SK-N-SH (cell line): ENCODE measurements around the gene CETP. TPM values are rescaled to one million over a fixed set of nuclear protein-coding genes. Genes with fewer than 3 reads are reported as not detected.

Experiments used
- CTCF ChIA-PET: fragments of 300-600, 350-600 bp; formaldehyde crosslinking; extraction: SDS; loops from one replicate; lab custom pipeline; 2021; lab: Yijun Ruan, JAX
- POLR2A ChIA-PET: fragments of 350-600 bp; sonication (Branson Sonifier 250); formaldehyde crosslinking; extraction: SDS; loops from one replicate; lab custom pipeline; 2020; ENCODE audit warnings: antibody characterized with exemption, inconsistent platforms; lab: Yijun Ruan, JAX
- DNase-seq: peaks from one replicate; pipeline ENCODE4 v3.0.0; 2012
- H2AFZ ChIP-seq: fragments of 200-600 bp; sonication (generic); 2 replicates; pipeline ENCODE4 v1.8.1; 2016; ENCODE audit warnings: antibody characterized with exemption, mild to moderate bottlenecking, low read depth
- H3F3A ChIP-seq: fragments of 200-600 bp; sonication (generic); replicated peaks from 2 replicates; pipeline ENCODE3; 2016; ENCODE audit warnings: antibody characterized with exemption, mild to moderate bottlenecking; ENCODE audit not compliant: insufficient read depth
- H3K27ac ChIP-seq, 2 experiments: fragments of 200-500 bp in 1 of 2; fragments of 200-600 bp in 1 of 2; sonication (Bioruptor generic) in 1 of 2; sonication (generic), shearing (Covaris generic) in 1 of 2; 2 replicates each; pipeline versions ENCODE4 v1.5.1 to v1.6.1; 2014 to 2016; ENCODE audit warnings: low read depth in 2 of 2, inconsistent platforms in 1 of 2, low read length in 1 of 2, mild to moderate bottlenecking in 1 of 2, mixed read lengths in 1 of 2
- H3K27me3 ChIP-seq: fragments of 200-600 bp; sonication (generic), shearing (Covaris generic); 2 replicates; pipeline ENCODE4 v1.6.1; 2016; ENCODE audit warnings: mixed run types; ENCODE audit not compliant: insufficient read depth
- H3K36me3 ChIP-seq, 2 experiments: fragments of 200-500 bp in 1 of 2; fragments of 200-600 bp in 1 of 2; sonication (Bioruptor generic) in 1 of 2; sonication (generic) in 1 of 2; replicated peaks in 1 of 2; 2 replicates each; pipeline versions ENCODE3 to v1.5.1; 2014 to 2016; ENCODE audit warnings: low read length in 1 of 2, mild to moderate bottlenecking in 1 of 2; ENCODE audit not compliant: insufficient read depth in 2 of 2, control insufficient read depth in 1 of 2
- H3K4me1 ChIP-seq, 2 experiments: fragments of 200-500 bp in 1 of 2; fragments of 200-600 bp in 1 of 2; sonication (Bioruptor generic) in 1 of 2; sonication (generic), shearing (Covaris generic) in 1 of 2; 2 replicates each; pipeline versions ENCODE4 v1.5.1 to v1.6.1; 2014 to 2016; ENCODE audit warnings: low read depth in 1 of 2, low read length in 1 of 2, mixed run types in 1 of 2; ENCODE audit not compliant: insufficient read depth in 2 of 2, control insufficient read depth in 1 of 2
- H3K4me2 ChIP-seq: fragments of 200-600 bp; sonication (generic), shearing (Covaris generic); 2 replicates; pipeline ENCODE4 v1.6.1; 2017; ENCODE audit warnings: mixed run types
- H3K4me3 ChIP-seq, 2 experiments: fragments of 200-500 bp in 1 of 2; fragments of 200-600 bp in 1 of 2; sonication (Bioruptor generic) in 1 of 2; sonication (generic), shearing (Covaris generic) in 1 of 2; 2 replicates each; pipeline versions ENCODE4 v1.5.1 to v1.8.1; 2014 to 2016; ENCODE audit warnings: low read depth in 2 of 2, inconsistent platforms in 1 of 2, low read length in 1 of 2, mild to moderate bottlenecking in 1 of 2, mixed read lengths in 1 of 2, moderate library complexity in 1 of 2
- H3K79me2 ChIP-seq: fragments of 200-600 bp; sonication (generic); 2 replicates; pipeline ENCODE4 v1.8.1; 2017; ENCODE audit warnings: mild to moderate bottlenecking; ENCODE audit not compliant: insufficient read depth
- H3K9ac ChIP-seq: fragments of 200-600 bp; sonication (generic); 2 replicates; pipeline ENCODE4 v1.6.1; 2017; ENCODE audit warnings: mixed run types
- H3K9me2 ChIP-seq: fragments of 200-600 bp; sonication (generic); 2 replicates; pipeline ENCODE4 v1.6.1; 2017; ENCODE audit warnings: mixed run types
- H3K9me3 ChIP-seq: fragments of 200-600 bp; sonication (generic); 2 replicates; pipeline ENCODE4 v1.6.1; 2017; ENCODE audit warnings: mixed run types, mild to moderate bottlenecking, moderate library complexity
- H4K20me1 ChIP-seq: fragments of 200-600 bp; sonication (generic); 2 replicates; pipeline ENCODE4 v1.6.1; 2017; ENCODE audit warnings: mild to moderate bottlenecking, mixed run types; ENCODE audit not compliant: insufficient read depth
- ELF1 ChIP-seq: IDR thresholded peaks from 2 replicates; pipeline ENCODE4 v1.4.0; 2012
- NRF1 ChIP-seq: IDR thresholded peaks from 2 replicates; pipeline ENCODE4 v1.6.1; 2012; ENCODE audit warnings: low read depth, mild to moderate bottlenecking, low read length
- POLR2AphosphoS5 ChIP-seq: IDR thresholded peaks from 2 replicates; pipeline ENCODE4 v1.6.1; 2012; ENCODE audit warnings: low read depth, low read length
- TEAD4 ChIP-seq: IDR thresholded peaks from 2 replicates; pipeline ENCODE4 v1.4.0; 2012; ENCODE audit warnings: mild to moderate bottlenecking, borderline replicate concordance; ENCODE audit not compliant: insufficient read depth
- USF1 ChIP-seq: IDR thresholded peaks from 2 replicates; pipeline ENCODE4 v1.4.0; 2012; ENCODE audit warnings: low read depth, borderline replicate concordance
- USF2 ChIP-seq: fragments of 150-350 bp; IDR thresholded peaks from 2 replicates; pipeline ENCODE4 v1.6.1; 2017; ENCODE audit warnings: antibody characterized with exemption, low read length, low read depth, borderline replicate concordance
- YY1 ChIP-seq: IDR thresholded peaks from 2 replicates; pipeline ENCODE4 v1.4.0; 2012; ENCODE audit warnings: low read depth, mild to moderate bottlenecking
- WGBS: methylation state at CpG from one replicate; pipeline ENCODE4 v1.1.6; 2017; ENCODE audit warnings: low lambda C conversion rate; 5-methylcytosine and 5-hydroxymethylcytosine counted together
- polyA plus RNA-seq, 3 experiments: library from polyadenylated mRNA; depleted of rRNA; stranded (reverse); fragments of >200 nt; gene quantifications; 2 replicates each; pipeline ENCODE4 v1.2.3, GENCODE V29; 2012
- TF ChIP-seq, protein P1 (sequence below): IDR thresholded peaks from 2 replicates; pipeline ENCODE4 v1.6.1; 2012; ENCODE audit warnings: mild to moderate bottlenecking, low read depth, low read length, moderate library complexity
- TF ChIP-seq, protein P2 (sequence below): IDR thresholded peaks from 2 replicates; pipeline ENCODE4 v1.4.0; 2012; ENCODE audit warnings: low read depth, borderline replicate concordance
- TF ChIP-seq, protein P3 (sequence below): fragments of 200-600 bp; sonication (generic); IDR thresholded peaks from 2 replicates; pipeline ENCODE4 v1.6.1; 2017; ENCODE audit warnings: antibody characterized with exemption, mild to moderate bottlenecking, moderate library complexity
- TF ChIP-seq, protein P4 (sequence below): IDR thresholded peaks from 2 replicates; pipeline ENCODE4 v1.4.0; 2012; ENCODE audit warnings: low read depth

CETP gene
- polyA plus RNA-seq, 1 of the 3 experiments (the other 2 are of a cell fraction) = not detected

- POLR2A ChIA-PET = interaction anchor here (1.0 to 1.4 kb wide), 2 partner anchors 13 to 14 kb away, joined by 3 to 4 read pairs; no protein-coding TSS in a partner anchor
Observed at GRCh38 chr16:56945847-56946527, 15.8 kb upstream of the CETP start.

DNA sequence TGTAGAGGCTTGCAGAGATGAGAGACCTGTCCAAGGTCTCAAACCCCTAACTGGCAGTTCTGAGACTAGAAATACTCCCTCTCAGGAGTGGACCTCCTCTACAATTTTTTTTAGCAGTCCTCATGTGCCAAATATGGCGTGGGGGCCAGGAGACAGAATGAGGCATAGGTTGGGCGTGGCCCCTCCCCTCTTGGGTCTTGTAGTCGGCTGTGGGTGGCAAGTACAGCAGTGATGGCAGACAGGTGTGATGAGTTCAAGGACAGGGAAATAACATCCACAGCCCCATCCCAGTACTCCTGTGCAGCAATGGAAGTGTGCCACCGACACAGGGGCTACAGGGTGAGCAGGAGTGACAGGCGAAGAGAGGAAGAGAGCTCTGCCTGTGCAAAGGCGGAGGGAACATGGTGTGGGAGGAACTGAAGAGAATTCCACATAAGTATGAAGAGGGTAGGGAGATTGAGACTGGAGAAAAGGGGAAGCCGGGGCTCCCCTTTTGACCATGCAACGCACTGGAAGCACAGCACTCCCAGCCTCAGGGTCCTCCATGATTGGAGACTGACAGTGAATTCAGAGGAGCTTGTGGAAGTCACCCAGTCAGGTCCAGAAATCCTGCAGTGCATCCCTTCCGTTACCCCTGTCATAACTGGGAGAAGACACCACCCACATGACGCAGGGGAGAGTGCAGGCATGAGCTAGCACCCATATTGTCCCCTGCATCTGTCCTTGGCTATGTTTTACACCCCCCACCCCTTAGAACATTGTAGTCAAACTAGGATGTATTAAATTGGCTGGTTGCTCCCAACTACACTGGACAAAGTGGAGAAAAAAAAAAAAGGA, 14.8 kb upstream of the CETP start:
- H3K4me1 ChIP-seq = peaks cover 0 to 4% of the 10 kb centered on the region in 2 experiments; a peak in 1 of 4 replicates
- TF ChIP-seq, protein P1, sequence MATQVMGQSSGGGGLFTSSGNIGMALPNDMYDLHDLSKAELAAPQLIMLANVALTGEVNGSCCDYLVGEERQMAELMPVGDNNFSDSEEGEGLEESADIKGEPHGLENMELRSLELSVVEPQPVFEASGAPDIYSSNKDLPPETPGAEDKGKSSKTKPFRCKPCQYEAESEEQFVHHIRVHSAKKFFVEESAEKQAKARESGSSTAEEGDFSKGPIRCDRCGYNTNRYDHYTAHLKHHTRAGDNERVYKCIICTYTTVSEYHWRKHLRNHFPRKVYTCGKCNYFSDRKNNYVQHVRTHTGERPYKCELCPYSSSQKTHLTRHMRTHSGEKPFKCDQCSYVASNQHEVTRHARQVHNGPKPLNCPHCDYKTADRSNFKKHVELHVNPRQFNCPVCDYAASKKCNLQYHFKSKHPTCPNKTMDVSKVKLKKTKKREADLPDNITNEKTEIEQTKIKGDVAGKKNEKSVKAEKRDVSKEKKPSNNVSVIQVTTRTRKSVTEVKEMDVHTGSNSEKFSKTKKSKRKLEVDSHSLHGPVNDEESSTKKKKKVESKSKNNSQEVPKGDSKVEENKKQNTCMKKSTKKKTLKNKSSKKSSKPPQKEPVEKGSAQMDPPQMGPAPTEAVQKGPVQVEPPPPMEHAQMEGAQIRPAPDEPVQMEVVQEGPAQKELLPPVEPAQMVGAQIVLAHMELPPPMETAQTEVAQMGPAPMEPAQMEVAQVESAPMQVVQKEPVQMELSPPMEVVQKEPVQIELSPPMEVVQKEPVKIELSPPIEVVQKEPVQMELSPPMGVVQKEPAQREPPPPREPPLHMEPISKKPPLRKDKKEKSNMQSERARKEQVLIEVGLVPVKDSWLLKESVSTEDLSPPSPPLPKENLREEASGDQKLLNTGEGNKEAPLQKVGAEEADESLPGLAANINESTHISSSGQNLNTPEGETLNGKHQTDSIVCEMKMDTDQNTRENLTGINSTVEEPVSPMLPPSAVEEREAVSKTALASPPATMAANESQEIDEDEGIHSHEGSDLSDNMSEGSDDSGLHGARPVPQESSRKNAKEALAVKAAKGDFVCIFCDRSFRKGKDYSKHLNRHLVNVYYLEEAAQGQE = no peak
- TF ChIP-seq, protein P2, sequence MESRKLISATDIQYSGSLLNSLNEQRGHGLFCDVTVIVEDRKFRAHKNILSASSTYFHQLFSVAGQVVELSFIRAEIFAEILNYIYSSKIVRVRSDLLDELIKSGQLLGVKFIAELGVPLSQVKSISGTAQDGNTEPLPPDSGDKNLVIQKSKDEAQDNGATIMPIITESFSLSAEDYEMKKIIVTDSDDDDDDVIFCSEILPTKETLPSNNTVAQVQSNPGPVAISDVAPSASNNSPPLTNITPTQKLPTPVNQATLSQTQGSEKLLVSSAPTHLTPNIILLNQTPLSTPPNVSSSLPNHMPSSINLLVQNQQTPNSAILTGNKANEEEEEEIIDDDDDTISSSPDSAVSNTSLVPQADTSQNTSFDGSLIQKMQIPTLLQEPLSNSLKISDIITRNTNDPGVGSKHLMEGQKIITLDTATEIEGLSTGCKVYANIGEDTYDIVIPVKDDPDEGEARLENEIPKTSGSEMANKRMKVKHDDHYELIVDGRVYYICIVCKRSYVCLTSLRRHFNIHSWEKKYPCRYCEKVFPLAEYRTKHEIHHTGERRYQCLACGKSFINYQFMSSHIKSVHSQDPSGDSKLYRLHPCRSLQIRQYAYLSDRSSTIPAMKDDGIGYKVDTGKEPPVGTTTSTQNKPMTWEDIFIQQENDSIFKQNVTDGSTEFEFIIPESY = no peak
- TF ChIP-seq USF1 (no peak), ELF1 (no peak), POLR2AphosphoS5 (no peak), YY1 (no peak)
- TF ChIP-seq, protein P3, sequence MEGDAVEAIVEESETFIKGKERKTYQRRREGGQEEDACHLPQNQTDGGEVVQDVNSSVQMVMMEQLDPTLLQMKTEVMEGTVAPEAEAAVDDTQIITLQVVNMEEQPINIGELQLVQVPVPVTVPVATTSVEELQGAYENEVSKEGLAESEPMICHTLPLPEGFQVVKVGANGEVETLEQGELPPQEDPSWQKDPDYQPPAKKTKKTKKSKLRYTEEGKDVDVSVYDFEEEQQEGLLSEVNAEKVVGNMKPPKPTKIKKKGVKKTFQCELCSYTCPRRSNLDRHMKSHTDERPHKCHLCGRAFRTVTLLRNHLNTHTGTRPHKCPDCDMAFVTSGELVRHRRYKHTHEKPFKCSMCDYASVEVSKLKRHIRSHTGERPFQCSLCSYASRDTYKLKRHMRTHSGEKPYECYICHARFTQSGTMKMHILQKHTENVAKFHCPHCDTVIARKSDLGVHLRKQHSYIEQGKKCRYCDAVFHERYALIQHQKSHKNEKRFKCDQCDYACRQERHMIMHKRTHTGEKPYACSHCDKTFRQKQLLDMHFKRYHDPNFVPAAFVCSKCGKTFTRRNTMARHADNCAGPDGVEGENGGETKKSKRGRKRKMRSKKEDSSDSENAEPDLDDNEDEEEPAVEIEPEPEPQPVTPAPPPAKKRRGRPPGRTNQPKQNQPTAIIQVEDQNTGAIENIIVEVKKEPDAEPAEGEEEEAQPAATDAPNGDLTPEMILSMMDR = no peak
- 91% methylated on average over 10 of the region's 10 CpGs for whole genome bisulfite sequencing

More at GRCh38 chr16:56945847-56946527, 15.8 kb upstream of the CETP start:
- Histone ChIP-seq H2AFZ (no peak overlapping the region), H3K27ac (no peak overlapping the region), H3K36me3 (peaks cover 42 to 48% of the 10 kb centered on the region in 2 experiments), H3K4me3 (no peak overlapping the region), H3K79me2 (no peaks in the 10 kb centered on the region), H4K20me1 (peaks cover 17% of the 10 kb centered on the region), H3F3A (peaks cover 48% of the 10 kb centered on the region), H3K4me1 (peaks cover 0 to 4% of the 10 kb centered on the region in 2 experiments; a peak in 1 of 4 replicates), H3K9me2 (no peaks in the 10 kb centered on the region), H3K9ac (no peak overlapping the region), H3K4me2 (no peak overlapping the region)
- WGBS = 95% methylated on average over 12 of the region's 12 CpGs
- CTCF ChIA-PET = interaction anchor here (1.0 to 1.7 kb wide), 4 partner anchors 11 to 138 kb away, joined by 3 to 12 read pairs (median 3); no protein-coding TSS in a partner anchor
- no peak for DNase-seq
- TF ChIP-seq, protein P4, sequence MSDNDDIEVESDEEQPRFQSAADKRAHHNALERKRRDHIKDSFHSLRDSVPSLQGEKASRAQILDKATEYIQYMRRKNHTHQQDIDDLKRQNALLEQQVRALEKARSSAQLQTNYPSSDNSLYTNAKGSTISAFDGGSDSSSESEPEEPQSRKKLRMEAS = no peak
- TF ChIP-seq TEAD4 (no peak), NRF1 (no peak), USF2 (no peak)
- TF ChIP-seq, all 33 proteins: peak for 0
- H3K27me3 ChIP-seq = no peaks in the 10 kb centered on the region
- no peaks in the 10 kb centered on the region for H3K9me3 ChIP-seq

More for the DNA sequence above, 14.8 kb upstream of the CETP start:
- POLR2A ChIA-PET = interaction anchor here (0.6 to 1.3 kb wide), 6 partner anchors 8 to 1486 kb away, joined by 3 to 8 read pairs (median 4); partner anchors contain the start of gene HERPUD1
- Histone ChIP-seq H3K4me3 (no peak overlapping the region), H3K9ac (no peak overlapping the region), H3K4me2 (no peak overlapping the region), H3K36me3 (peaks cover 32 to 38% of the 10 kb centered on the region in 2 experiments), H3K27me3 (no peaks in the 10 kb centered on the region), H3K27ac (no peak overlapping the region), H3K9me2 (no peaks in the 10 kb centered on the region), H3K79me2 (no peaks in the 10 kb centered on the region), H3K9me3 (no peaks in the 10 kb centered on the region), H3F3A (peaks cover 45% of the 10 kb centered on the region), H4K20me1 (peaks cover 12% of the 10 kb centered on the region), H2AFZ (no peak overlapping the region)
- CTCF ChIA-PET = interaction anchor here (1.0 to 1.7 kb wide), 6 partner anchors 10 to 153 kb away, joined by 3 to 12 read pairs (median 5); no protein-coding TSS in a partner anchor
- DNase-seq = no peak
